ENCODE measurements around the gene CNOT8. TPM values are rescaled to one million over a fixed set of nuclear protein-coding genes. Genes with fewer than 3 reads are reported as not detected.
A peak's percentile ranks its signal among the peaks of the same experiment; 100 is the strongest.

CNOT8 gene
- total RNA-seq, 1 donor from 2014 or later, result 62.1 TPM

GRCh38 chr5:154824070-154824469 is 34.4 kb upstream of the CNOT8 start:
- Histone ChIP-seq H3K36me3 (peaks cover 0 to 38% of the 10 kb centered on the region in 2 donors), H3K4me1 (no peaks in the 10 kb centered on the region), H3K4me3 (no peak overlapping the region), H3K9me3 (no peaks in the 10 kb centered on the region), H3K27me3 (no peaks in the 10 kb centered on the region), H3K27ac (no peak overlapping the region)
- intact Hi-C loops (cut with DNase I), result no loop called here
- no peak for DNase-seq (ENCODE audit: extremely low spot score in 2 of 2)
- TF ChIP-seq, protein P1, sequence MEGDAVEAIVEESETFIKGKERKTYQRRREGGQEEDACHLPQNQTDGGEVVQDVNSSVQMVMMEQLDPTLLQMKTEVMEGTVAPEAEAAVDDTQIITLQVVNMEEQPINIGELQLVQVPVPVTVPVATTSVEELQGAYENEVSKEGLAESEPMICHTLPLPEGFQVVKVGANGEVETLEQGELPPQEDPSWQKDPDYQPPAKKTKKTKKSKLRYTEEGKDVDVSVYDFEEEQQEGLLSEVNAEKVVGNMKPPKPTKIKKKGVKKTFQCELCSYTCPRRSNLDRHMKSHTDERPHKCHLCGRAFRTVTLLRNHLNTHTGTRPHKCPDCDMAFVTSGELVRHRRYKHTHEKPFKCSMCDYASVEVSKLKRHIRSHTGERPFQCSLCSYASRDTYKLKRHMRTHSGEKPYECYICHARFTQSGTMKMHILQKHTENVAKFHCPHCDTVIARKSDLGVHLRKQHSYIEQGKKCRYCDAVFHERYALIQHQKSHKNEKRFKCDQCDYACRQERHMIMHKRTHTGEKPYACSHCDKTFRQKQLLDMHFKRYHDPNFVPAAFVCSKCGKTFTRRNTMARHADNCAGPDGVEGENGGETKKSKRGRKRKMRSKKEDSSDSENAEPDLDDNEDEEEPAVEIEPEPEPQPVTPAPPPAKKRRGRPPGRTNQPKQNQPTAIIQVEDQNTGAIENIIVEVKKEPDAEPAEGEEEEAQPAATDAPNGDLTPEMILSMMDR (IDR thresholded peaks at IDR 0.05), result no peak
- no peak for TF ChIP-seq POLR2AphosphoS5 (IDR thresholded peaks at IDR 0.05; ENCODE audit: insufficient read depth in 1 of 2, low read depth in 1 of 2)
- no peak for TF ChIP-seq POLR2A (IDR thresholded peaks at IDR 0.05)

GRCh38 chr5:154829181-154829588 is 29.2 kb upstream of the CNOT8 start:
- Histone ChIP-seq H3K4me1 (peaks cover 5% of the 10 kb centered on the region), H3K36me3 (peaks cover 0 to 4% of the 10 kb centered on the region in 2 donors), H3K27ac (no peak overlapping the region), H3K9me3 (no peaks in the 10 kb centered on the region), H3K4me3 (no peak overlapping the region), H3K27me3 (no peaks in the 10 kb centered on the region)
- DNase-seq (ENCODE audit: extremely low spot score in 2 of 2), result no peak
- intact Hi-C loops (cut with DNase I), result no loop called here
- no peak for TF ChIP-seq POLR2AphosphoS5 (IDR thresholded peaks at IDR 0.05; ENCODE audit: insufficient read depth in 1 of 2, low read depth in 1 of 2)
- TF ChIP-seq, protein P1 (IDR thresholded peaks at IDR 0.05), result no peak
- TF ChIP-seq POLR2A (IDR thresholded peaks at IDR 0.05), result no peak

DNA sequence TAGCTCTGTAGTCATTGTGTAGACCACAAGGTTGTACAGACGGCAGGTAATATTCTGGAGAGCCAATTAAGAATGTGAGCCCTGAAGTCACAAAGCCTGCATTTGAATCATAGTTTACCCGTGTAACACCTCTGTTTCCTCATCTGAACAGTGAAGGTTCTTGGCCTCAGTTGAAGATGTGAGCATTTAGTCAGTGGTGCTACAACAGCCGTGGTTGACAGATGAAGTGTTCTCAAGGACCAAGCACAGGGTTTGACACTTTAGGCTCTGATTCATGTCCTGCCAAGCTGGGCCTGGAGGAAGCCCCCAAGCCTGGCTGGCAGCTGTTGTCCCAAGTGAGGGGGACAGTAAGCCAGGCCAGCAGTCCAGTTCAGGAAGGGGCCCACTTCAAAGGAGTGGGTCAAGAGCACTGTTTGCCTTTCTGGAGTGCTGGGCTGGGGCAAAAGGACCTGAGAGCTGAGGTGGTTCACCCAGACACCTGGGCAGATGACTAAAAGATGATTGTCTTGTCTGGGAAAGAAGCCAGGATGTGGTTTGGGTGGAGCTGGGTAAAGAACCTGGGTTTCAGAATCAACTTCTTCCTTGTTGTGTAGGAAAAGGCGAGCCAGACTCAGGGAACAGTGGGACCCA is 28.7 kb upstream of the CNOT8 start:
- no peak for DNase-seq (ENCODE audit: extremely low spot score in 2 of 2)
- TF ChIP-seq, protein P1 (IDR thresholded peaks at IDR 0.05), result no peak
- TF ChIP-seq POLR2AphosphoS5 (IDR thresholded peaks at IDR 0.05; ENCODE audit: insufficient read depth in 1 of 2, low read depth in 1 of 2), result no peak
- TF ChIP-seq POLR2A (IDR thresholded peaks at IDR 0.05), result no peak
- no peak overlapping the region for H3K4me3 ChIP-seq
- intact Hi-C loops (cut with DNase I), result no loop called here
- H3K36me3 ChIP-seq, result no peaks in the 10 kb centered on the region
- H3K27ac ChIP-seq, result no peak overlapping the region
- H3K4me1 ChIP-seq, result peaks cover 9% of the 10 kb centered on the region
- no peaks in the 10 kb centered on the region for H3K27me3 ChIP-seq
- H3K9me3 ChIP-seq, result no peaks in the 10 kb centered on the region

DNA sequence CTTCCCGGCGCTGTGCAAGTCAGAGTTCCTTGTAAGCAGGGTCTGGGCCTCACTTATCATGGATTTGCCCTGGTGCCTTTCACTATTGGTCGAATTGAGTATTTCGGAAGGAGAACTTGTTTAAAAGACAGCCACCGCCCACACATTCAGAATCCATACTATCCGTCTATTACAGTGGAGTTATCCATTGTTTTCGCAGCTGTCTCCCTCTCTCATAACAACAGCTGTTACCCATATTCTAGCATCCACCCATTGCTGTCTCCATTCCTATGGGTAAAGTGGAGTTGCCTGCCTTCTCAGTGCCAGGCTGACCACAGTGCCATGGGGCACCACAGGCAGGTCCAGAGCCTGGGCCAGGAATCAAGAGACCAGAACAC is 28.2 kb upstream of the CNOT8 start:
- intact Hi-C loops (cut with DNase I), result no loop called here
- TF ChIP-seq POLR2A (IDR thresholded peaks at IDR 0.05), result no peak
- TF ChIP-seq, protein P1 (IDR thresholded peaks at IDR 0.05), result no peak
- TF ChIP-seq POLR2AphosphoS5 (IDR thresholded peaks at IDR 0.05; ENCODE audit: insufficient read depth in 1 of 2, low read depth in 1 of 2), result no peak
- no peaks in the 10 kb centered on the region for H3K27me3 ChIP-seq
- no peaks in the 10 kb centered on the region for H3K36me3 ChIP-seq
- DNase-seq (ENCODE audit: extremely low spot score in 2 of 2), result no peak
- peaks cover 14% of the 10 kb centered on the region for H3K4me1 ChIP-seq
- H3K9me3 ChIP-seq, result no peaks in the 10 kb centered on the region
- peak overlapping the region; percentile 43 for H3K27ac ChIP-seq
- H3K4me3 ChIP-seq, result no peak overlapping the region

DNA sequence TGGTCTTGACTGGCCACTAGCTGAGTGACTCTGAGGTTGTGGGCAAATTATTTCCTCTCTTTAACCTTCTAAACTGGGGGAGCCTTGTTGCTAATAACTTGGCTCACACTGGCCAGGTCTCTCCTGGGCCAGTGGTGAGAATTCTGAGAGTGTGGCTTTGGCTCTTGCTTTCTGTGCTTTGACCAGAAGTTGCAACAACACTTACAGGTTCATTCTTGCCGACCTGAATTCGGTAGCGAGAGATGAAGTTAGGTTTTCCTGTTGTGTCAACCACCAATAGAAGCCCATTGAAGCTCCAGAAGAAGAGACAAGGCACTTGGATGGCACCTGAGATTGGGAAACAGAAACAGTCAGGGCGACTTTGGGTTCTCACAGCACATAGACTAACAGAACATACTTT is 27.8 kb upstream of the CNOT8 start:
- intact Hi-C loops (cut with DNase I), result no loop called here
- Histone ChIP-seq H3K4me1 (peaks cover 17% of the 10 kb centered on the region), H3K27me3 (no peaks in the 10 kb centered on the region), H3K36me3 (no peaks in the 10 kb centered on the region), H3K9me3 (no peaks in the 10 kb centered on the region), H3K4me3 (no peak overlapping the region), H3K27ac (peak overlapping the region; percentile 43)
- TF ChIP-seq, protein P1 (IDR thresholded peaks at IDR 0.05), result no peak
- no peak for TF ChIP-seq POLR2A (IDR thresholded peaks at IDR 0.05)
- TF ChIP-seq POLR2AphosphoS5 (IDR thresholded peaks at IDR 0.05; ENCODE audit: insufficient read depth in 1 of 2, low read depth in 1 of 2), result no peak
- no peak for DNase-seq (ENCODE audit: extremely low spot score in 2 of 2)
